ENCODE results near the gene VSTM2A. TPM values are rescaled to one million over a fixed set of nuclear protein-coding genes. Genes with fewer than 3 reads are reported as not detected.

Gene VSTM2A, protein sequence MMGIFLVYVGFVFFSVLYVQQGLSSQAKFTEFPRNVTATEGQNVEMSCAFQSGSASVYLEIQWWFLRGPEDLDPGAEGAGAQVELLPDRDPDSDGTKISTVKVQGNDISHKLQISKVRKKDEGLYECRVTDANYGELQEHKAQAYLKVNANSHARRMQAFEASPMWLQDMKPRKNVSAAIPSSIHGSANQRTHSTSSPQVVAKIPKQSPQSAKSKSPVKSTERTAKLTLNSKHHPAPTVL
- not detected in 2 replicates for total RNA-seq

DNA sequence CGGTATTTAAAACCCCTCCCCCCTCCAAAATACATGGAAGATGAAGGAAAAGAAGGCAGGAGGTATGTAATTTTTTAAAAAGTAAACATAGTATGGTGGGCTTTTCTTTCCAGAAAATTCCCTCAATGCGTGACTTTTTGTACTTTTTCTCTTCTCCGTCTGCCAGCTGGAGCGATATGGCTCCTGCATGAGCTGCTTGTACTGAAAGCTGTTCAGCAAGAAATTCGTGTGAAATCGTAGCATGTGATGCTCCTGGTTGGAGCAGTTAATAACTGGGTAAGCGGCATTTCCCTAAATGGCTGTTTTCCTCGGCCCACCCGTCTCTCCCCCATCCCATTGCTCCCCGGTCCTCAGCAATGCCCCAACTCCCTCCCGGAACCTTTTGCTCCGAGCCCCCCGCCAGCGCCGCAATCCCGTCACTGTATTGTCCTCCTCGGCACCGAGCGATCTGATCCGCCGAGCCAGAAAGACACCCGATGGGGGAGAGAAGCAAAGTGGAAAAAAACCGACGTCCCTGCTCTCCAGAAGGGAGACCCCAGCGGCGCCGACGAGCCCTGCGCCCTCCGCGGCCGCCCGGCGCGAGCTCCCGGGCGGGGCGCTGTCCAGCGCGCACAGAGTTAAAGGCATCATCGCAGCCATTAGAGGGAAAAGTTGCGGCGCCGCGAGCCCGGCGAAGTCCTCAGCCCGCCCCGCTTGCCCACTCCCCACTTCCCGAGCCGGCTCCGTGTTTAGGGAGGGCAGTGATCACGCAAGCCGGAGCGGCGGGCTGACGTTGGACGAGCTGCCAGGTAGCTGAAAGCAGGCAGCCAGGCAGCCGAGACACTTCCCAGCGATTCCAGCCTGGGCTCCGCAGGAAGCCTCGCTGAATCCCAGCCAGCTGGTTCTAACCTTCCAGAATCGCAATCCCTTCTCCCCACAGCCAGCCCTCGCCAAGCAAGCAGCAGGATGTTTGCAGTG lies at the start of gene VSTM2A:
Gene VSTM2A, plus strand, starts transcription at position 707 of the 957 bp plus-strand sequence. CDS start 356 bp downstream, outside the sequence.

Other genes starting within 250 kb of the VSTM2A start
- gene SEC61G, start 216.8 kb downstream of the VSTM2A start, total RNA-seq: 115 and 239 TPM in 2 replicates

Measured in smooth muscle cell of the pulmonary artery (primary cell).